Heart right ventricle (tissue), 16 donors: ENCODE results near the gene RAC2. TPM values are rescaled to one million over a fixed set of nuclear protein-coding genes. Genes with fewer than 3 reads are reported as not detected.

Experiments used
- ATAC-seq, 8 donors: fragments of 200-7000 bp; cut with Tn5 transposase; one replicate each; pipeline ENCODE4 v1.9.1; 2020; ENCODE audit warnings: mild to moderate bottlenecking in 8 of 8, moderate library complexity in 8 of 8, moderate number of reproducible peaks in 1 of 8
- DNase-seq, 2 donors: peaks; one replicate each; pipeline ENCODE4 v3.0.0-alpha.2; 2020
- H3K27ac ChIP-seq, 10 donors: fragments of 200-600 bp; sonication (generic) in 2 of 10; one replicate each; pipeline versions ENCODE4 v1.5.0 to v1.8.0; 2020 to 2022; ENCODE audit warnings: mild to moderate bottlenecking in 3 of 10
- H3K27me3 ChIP-seq, 7 donors: fragments of 200-600 bp; one replicate each; pipeline ENCODE4 v1.8.0; 2021 to 2022; ENCODE audit warnings: mild to moderate bottlenecking in 2 of 7
- H3K36me3 ChIP-seq, 9 donors: fragments of 200-600 bp; sonication (generic) in 1 of 9; one replicate each; pipeline versions ENCODE4 v1.5.0 to v1.8.0; 2020 to 2022; ENCODE audit warnings: mild to moderate bottlenecking in 2 of 9
- H3K4me1 ChIP-seq, 9 donors: fragments of 200-600 bp; sonication (generic) in 1 of 9; one replicate each; pipeline versions ENCODE4 v1.5.0 to v1.8.0; 2020 to 2022; ENCODE audit warnings: mild to moderate bottlenecking in 4 of 9
- H3K4me3 ChIP-seq, 10 donors: fragments of 200-600 bp; sonication (generic) in 2 of 10; one replicate each; pipeline versions ENCODE4 v1.5.0 to v1.8.0; 2020 to 2022; ENCODE audit warnings: mild to moderate bottlenecking in 7 of 10, moderate library complexity in 2 of 10
- H3K9me3 ChIP-seq, 11 donors: fragments of 200-600 bp in 10 of 11; sonication (generic) in 2 of 11; one replicate each; pipeline versions ENCODE4 v1.5.0 to v1.8.0; 2013 to 2022; ENCODE audit warnings: mild to moderate bottlenecking in 2 of 11, control low read depth in 1 of 11, moderate library complexity in 1 of 11
- WGBS, 2 donors: extraction: QIAGEN DNeasy Blood & Tissue Kit; methylation state at CpG; one replicate each; pipeline ENCODE4 v1.1.7; 2013; ENCODE audit warnings: inconsistent platforms in 1 of 2; 5-methylcytosine and 5-hydroxymethylcytosine counted together
- intact Hi-C, 10 donors: fragments of 100-400 bp; cut with DNase I; formaldehyde crosslinking; loops; one replicate each; pipeline versions ENCODE4 v1.11.1 to v1.14.2; 2022
- polyA plus RNA-seq, 2 donors: library from polyadenylated mRNA; stranded (reverse); fragments of 200-250 nt; gene quantifications; one replicate each; pipeline ENCODE4 v1.2.3, GENCODE V29; 2013
- total RNA-seq, 10 donors: library from RNA; stranded (reverse); fragmentation: NEBNext Ultra II Directional in 3 of 10; extraction: Animal tissue kit (Norgen Biotek cat#: 25700) in 3 of 10; gene quantifications; one replicate each; pipeline versions ENCODE4 v1.2.1 to v1.2.4, GENCODE V29; 2021 to 2023
- TF ChIP-seq, protein P1 (sequence below), 9 donors: fragments of 200-600 bp; sonication (generic) in 2 of 9; IDR thresholded peaks; one replicate each; pipeline versions ENCODE4 v1.5.0 to v1.8.0; 2021 to 2022; ENCODE audit warnings: antibody characterized with exemption in 9 of 9, mild to moderate bottlenecking in 5 of 9, moderate library complexity in 1 of 9
- donor health status: Arrhythmogenic right ventricular cardiomyopathy.
- donor health status: ischemic (EF 13 %, LVEDD 7.1; RV severe dilation, severe dysfunction).
- donor health status: healthy with polysubstance abuse.
- donor health status: DM: no; HTN: yes; CAD: no.
- donor health status: DM: no; HTN: no; CAD: no.
- donor health status: ischemic (EF 25% LVEDD 6.9; RV normal size, moderate dysfunction).
- donor health status: ischemic (EF 25% LVEDD 5.7; RV mildly dilated, moderate dysfunction).
- donor health status: healthy.
- donor health status: DM: yes; HTN: yes; CAD: no.
- donor health status: Ischemic cardiomyopathy.
- donor health status: ischemic (EF 35%, LVEDD 5.7; RV mildly dilated, moderate dysfunction).
- donor health status: nonischemic (EF 11% LVEDD 7.7; RV severe dilation, severe dysfunction).
- donor health status: DM: yes; HTN: yes; CAD: no.
- donor health status: PGD.
- donor health status: ischemic (EF 29% LVEDD 5.4; RV normal size, mild dysfunction).
- donor health status: nonischemic (EF 23%, LVEDD 6.1; RV moderate dilation, normal function).

RAC2 gene
- total and polyA plus RNA-seq, 12 donors: 1.1 to 37.1 (median 3.5) TPM

DNA sequence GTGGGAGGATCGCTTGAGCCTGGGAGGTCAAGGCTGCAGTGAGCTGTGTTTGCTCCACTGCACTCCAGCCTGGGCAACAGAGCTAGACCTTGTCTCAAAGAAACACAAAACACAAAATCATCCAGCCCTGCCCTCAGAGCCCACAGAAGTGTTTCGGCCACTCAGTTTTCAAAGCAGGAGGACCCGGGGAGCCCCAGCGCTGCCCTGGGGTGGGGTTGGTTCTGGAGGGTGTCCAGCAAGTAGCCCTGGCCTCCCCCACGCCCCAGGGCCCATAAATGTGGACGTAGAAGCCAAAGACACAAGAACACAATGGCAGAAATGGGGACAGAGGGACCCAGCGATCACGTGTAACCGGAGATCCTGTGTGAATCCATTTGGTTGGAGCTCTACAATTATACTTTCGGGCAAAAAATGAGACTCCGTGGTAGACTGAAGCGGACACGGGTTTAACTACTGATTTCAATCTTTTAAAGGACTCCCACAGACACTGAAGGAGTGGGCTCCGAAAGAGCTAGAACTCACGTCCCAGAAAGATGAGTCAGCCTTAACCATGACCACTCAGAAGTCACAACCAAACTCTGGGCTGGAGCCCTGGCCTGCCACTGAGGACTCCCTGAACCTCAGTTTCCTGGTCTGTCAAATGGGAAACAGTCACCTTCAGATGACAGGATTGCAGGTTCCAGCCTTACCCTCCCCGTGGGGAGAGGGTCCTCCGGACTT is 29.2 kb upstream of the RAC2 start:
- no peaks in the 10 kb centered on the region for H3K9me3 ChIP-seq
- TF ChIP-seq, protein P1, sequence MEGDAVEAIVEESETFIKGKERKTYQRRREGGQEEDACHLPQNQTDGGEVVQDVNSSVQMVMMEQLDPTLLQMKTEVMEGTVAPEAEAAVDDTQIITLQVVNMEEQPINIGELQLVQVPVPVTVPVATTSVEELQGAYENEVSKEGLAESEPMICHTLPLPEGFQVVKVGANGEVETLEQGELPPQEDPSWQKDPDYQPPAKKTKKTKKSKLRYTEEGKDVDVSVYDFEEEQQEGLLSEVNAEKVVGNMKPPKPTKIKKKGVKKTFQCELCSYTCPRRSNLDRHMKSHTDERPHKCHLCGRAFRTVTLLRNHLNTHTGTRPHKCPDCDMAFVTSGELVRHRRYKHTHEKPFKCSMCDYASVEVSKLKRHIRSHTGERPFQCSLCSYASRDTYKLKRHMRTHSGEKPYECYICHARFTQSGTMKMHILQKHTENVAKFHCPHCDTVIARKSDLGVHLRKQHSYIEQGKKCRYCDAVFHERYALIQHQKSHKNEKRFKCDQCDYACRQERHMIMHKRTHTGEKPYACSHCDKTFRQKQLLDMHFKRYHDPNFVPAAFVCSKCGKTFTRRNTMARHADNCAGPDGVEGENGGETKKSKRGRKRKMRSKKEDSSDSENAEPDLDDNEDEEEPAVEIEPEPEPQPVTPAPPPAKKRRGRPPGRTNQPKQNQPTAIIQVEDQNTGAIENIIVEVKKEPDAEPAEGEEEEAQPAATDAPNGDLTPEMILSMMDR (IDR thresholded peaks at IDR 0.05): no peak
- H3K4me1 ChIP-seq: peaks cover 0 to 72% (median 0%) of the 10 kb centered on the region in 9 donors
- intact Hi-C loops: no loop called here
- no peak overlapping the region for H3K4me3 ChIP-seq
- DNase-seq: no peak
- WGBS, 2 donors: 64% methylated on average over 17 of the region's 17 CpGs
- H3K27me3 ChIP-seq: peaks cover 0 to 69% (median 21%) of the 10 kb centered on the region in 7 donors
- H3K36me3 ChIP-seq: no peaks in the 10 kb centered on the region
- peak overlapping the region in 1 of 10 donors; percentile 93 for H3K27ac ChIP-seq
- ATAC-seq: no peak

DNA sequence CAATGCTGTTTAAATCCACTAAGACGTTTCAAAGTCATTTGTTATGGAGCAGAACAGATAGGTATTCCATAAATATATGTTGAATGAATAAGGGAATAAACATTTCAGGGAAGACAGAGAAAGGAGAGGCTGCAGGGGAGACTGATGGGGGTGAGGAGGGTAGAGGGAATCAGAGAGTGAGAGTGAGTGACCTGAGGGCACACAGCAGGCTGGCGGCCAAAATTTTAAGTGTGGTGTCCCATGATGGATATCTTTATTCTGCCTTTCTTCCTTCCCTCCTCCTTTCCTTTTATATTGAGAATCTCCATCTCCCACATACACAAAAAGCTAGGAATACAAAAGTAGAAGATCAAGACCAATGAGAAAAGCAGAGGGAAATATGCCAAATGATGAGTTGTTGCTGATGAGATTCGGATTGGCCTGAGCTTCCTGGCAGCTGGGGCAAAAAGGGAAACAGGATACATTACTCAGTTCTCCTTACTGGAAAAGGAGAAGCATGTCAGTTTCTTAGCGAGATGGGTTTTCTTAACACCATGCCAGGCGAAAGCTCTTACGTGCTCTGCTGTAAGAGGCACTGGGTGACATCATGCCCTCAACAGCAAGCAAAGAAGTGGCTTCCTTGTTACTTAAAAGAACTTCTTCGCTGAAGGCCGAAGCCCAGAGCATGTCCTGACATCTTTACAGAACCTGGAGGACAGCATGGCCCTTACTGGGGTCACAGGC is 27.0 kb upstream of the RAC2 start:
- H3K36me3 ChIP-seq: no peaks in the 10 kb centered on the region
- 72 to 73% methylated on average over 8 of the region's 8 CpGs for WGBS, 2 donors
- intact Hi-C loops: no loop called here
- no peak for DNase-seq
- H3K4me1 ChIP-seq: peaks cover 0 to 89% (median 0%) of the 10 kb centered on the region in 9 donors
- H3K9me3 ChIP-seq: no peaks in the 10 kb centered on the region
- TF ChIP-seq, protein P1 (IDR thresholded peaks at IDR 0.05): no peak
- peak overlapping the region in 3 of 10 donors; percentile 15 to 93 (median 39) for H3K27ac ChIP-seq
- peaks cover 0 to 72% (median 30%) of the 10 kb centered on the region in 7 donors for H3K27me3 ChIP-seq
- H3K4me3 ChIP-seq: no peak overlapping the region
- ATAC-seq: peak in 7 of 8 donors; percentile 17 to 54 (median 37)

DNA sequence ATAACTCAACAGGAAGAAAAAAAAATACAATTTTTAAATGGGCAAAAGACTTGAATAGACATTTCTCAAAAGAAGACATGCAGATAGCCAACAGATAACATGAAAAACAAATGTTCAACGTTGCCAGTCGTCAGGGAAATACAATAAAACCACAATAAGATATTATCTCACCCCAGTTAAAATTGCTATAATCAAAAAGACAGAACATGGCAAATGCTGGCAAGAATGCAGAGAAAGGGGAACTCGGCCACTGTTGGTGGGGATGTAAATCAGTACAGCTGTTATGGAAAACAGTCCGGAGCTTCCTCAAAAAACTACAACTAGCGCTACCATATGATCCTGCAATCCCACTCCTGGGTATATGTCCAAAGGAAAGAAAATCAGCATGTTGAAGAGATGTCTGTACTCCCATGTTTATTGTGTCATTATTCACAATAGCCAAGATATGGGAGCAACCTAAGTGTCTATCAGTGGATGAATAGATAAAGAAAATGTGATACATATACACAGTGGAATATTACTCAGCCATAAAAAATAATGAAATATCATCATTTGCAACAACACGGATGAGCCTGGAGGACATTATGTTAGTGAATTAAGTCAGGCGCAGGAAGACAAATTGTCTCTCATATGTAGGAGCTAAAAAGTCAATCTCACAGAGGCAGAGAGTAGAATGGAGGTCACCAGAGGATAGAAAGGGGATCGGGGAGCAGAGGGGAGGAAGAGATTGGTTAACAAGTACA is 26.0 kb upstream of the RAC2 start:
- Histone ChIP-seq H3K27ac (peak overlapping the region in 1 of 10 donors; percentile 93), H3K4me1 (peaks cover 0 to 81% (median 0%) of the 10 kb centered on the region in 9 donors), H3K9me3 (no peaks in the 10 kb centered on the region), H3K27me3 (peaks cover 0 to 63% (median 27%) of the 10 kb centered on the region in 7 donors), H3K4me3 (no peak overlapping the region), H3K36me3 (no peaks in the 10 kb centered on the region)
- intact Hi-C loops: loop anchor here in 3 of 10 donors (5.0 to 10.0 kb wide), 4 partner anchors 42 to 187 kb away; partner anchors contain the start of gene ELFN2 (in 1 of the 3)
- TF ChIP-seq, protein P1 (IDR thresholded peaks at IDR 0.05): no peak
- WGBS, 2 donors: 78 to 80% methylated on average over 8 of the region's 8 CpGs
- DNase-seq (no peak), ATAC-seq (peak in 3 of 8 donors; percentile 23 to 27 (median 23))
